Astrocyte (in vitro differentiated cells and primary cell): Measurements from ENCODE around the gene CTXN3. TPM values are rescaled to one million over a fixed set of nuclear protein-coding genes. Genes with fewer than 3 reads are reported as not detected.

Source experiments
- DNase-seq: peaks from one replicate; pipeline ENCODE4 v3.0.0-alpha.2; 2010; ENCODE audit warnings: low read depth
- FAIRE-seq: peaks from 2 replicates; lab custom pipeline; 2011; peaks lifted over from hg19 to GRCh38; lab: Jason Lieb, UNC
- H2AFZ ChIP-seq: 2 replicates; pipeline ENCODE4 v1.6.0; 2012; ENCODE audit warnings: low read depth, low read length, inconsistent platforms
- H3K27ac ChIP-seq: 2 replicates; pipeline ENCODE4 v1.5.1; 2011; ENCODE audit warnings: low read depth, low read length, inconsistent platforms
- H3K27me3 ChIP-seq: 2 replicates; pipeline ENCODE4 v1.6.0; 2011; ENCODE audit warnings: low read length, inconsistent platforms; ENCODE audit not compliant: insufficient read depth
- H3K36me3 ChIP-seq: 2 replicates; pipeline ENCODE4 v1.5.1; 2011; ENCODE audit warnings: low read length, inconsistent platforms; ENCODE audit not compliant: insufficient read depth
- H3K4me1 ChIP-seq: 2 replicates; pipeline ENCODE4 v1.5.1; 2011; ENCODE audit warnings: low read length, inconsistent platforms; ENCODE audit not compliant: insufficient read depth
- H3K4me2 ChIP-seq: 2 replicates; pipeline ENCODE4 v1.6.0; 2012; ENCODE audit warnings: low read length, inconsistent platforms
- H3K4me3 ChIP-seq: 2 replicates; pipeline ENCODE4 v1.5.1; 2011; ENCODE audit warnings: low read depth, mild to moderate bottlenecking, low read length, inconsistent platforms; ENCODE audit not compliant: insufficient read depth
- H3K79me2 ChIP-seq: 2 replicates; pipeline ENCODE4 v1.6.0; 2012; ENCODE audit warnings: mild to moderate bottlenecking, low read length, inconsistent platforms; ENCODE audit not compliant: insufficient read depth
- H3K9ac ChIP-seq: 2 replicates; pipeline ENCODE4 v1.6.0; 2012; ENCODE audit warnings: mild to moderate bottlenecking, low read length, inconsistent platforms
- H3K9me3 ChIP-seq: 2 replicates; pipeline ENCODE4 v1.5.1; 2012; ENCODE audit warnings: low read depth, mild to moderate bottlenecking, low read length, inconsistent platforms; ENCODE audit not compliant: insufficient read depth
- H4K20me1 ChIP-seq: 2 replicates; pipeline ENCODE4 v1.6.0; 2012; ENCODE audit warnings: low read length, inconsistent platforms; ENCODE audit not compliant: insufficient read depth
- H3K27ac Mint-ChIP-seq: one replicate; pipeline ENCODE4 v1.8.0; 2021; ENCODE audit warnings: mild to moderate bottlenecking, mixed read lengths; ENCODE audit not compliant: unreplicated experiment
- H3K27me3 Mint-ChIP-seq: one replicate; pipeline ENCODE4 v1.8.0; 2021; ENCODE audit warnings: low read depth, mixed read lengths; ENCODE audit not compliant: unreplicated experiment
- H3K36me3 Mint-ChIP-seq: one replicate; pipeline ENCODE4 v1.8.0; 2021; ENCODE audit warnings: low read depth, mixed read lengths; ENCODE audit not compliant: unreplicated experiment
- H3K4me1 Mint-ChIP-seq: one replicate; pipeline ENCODE4 v1.8.0; 2021; ENCODE audit warnings: low read depth, mixed read lengths; ENCODE audit not compliant: unreplicated experiment
- H3K4me3 Mint-ChIP-seq: one replicate; pipeline ENCODE4 v1.8.0; 2021; ENCODE audit warnings: mild to moderate bottlenecking, moderate library complexity, mixed read lengths; ENCODE audit not compliant: unreplicated experiment
- H3K9me3 Mint-ChIP-seq: one replicate; pipeline ENCODE4 v1.8.0; 2021; ENCODE audit warnings: mild to moderate bottlenecking, mixed read lengths; ENCODE audit not compliant: unreplicated experiment
- CTCF ChIP-seq: IDR thresholded peaks from 2 replicates; pipeline ENCODE4 v1.5.1; 2011; ENCODE audit warnings: low read depth, mild to moderate bottlenecking, inconsistent platforms, low read length, moderate library complexity; ENCODE audit not compliant: insufficient read depth
- EZH2 ChIP-seq: IDR thresholded peaks from 2 replicates; pipeline ENCODE4 v1.6.1; 2012; ENCODE audit warnings: mild to moderate bottlenecking, low read length, inconsistent platforms; ENCODE audit not compliant: insufficient read depth
- total RNA-seq: library from RNA; stranded (reverse); gene quantifications from 2 replicates; pipeline ENCODE4 v1.2.1, GENCODE V29; 2021

CTXN3 gene
- total RNA-seq, 1 donor from 2014 or later, result not detected

DNA sequence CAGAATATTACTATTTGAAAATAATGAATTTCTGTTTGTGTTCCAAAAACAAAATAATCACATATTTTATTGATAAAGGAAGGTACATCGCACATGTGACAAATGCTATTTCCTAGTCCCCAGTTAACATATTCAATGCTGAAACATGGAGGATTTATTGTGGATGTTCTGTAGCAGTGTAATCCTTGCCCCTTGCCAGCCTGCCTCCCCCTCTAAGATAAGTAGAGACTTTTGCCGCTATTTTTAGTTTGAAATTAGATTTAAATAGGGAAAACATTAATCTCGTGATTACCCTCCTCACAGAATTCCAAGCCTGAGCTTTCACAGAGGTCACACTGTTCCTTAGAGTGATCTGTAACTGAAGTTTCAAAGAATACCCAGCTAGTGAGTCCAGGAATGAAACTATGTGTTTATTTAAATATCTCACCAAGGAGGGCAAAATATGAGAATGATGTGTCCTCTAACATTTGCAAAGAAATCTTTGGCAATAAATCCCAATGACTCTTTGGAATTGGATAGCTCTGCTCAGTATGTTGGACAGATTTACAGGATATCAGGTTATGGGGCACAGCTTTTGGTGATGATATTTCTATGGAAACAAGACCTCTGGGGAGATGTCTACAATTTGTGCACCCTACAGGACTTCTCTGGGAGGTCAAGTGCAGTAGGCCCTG is 17.3 kb downstream of the CTXN3 start:
- no peak for FAIRE-seq

DNA sequence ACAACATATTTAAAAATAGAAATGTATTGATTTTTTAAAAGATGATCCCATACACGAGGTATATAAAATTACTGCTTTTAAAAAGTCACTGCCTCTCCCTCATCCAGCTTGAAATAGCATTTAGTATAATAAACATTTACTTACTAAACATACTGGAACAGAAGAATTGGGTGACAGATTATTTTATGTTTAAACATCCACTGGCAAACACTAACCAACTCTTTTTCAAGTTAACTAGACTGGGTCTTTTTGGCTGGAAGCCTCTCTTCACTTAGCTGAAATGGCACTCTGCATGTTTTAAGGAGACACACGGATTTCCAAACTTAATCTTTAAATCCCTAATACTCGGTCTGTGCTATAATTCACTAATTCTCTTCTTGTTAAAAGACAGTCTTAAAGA is 19.0 kb downstream of the CTXN3 start:
- H3K4me3 Mint-ChIP-seq, result no peak overlapping the region
- H3K27ac Mint-ChIP-seq, result no peak overlapping the region
- no peak overlapping the region for H3K4me3 ChIP-seq
- H3K9me3 ChIP-seq, result no peaks in the 10 kb centered on the region
- DNase-seq, result no peak
- H2AFZ ChIP-seq, result no peak overlapping the region
- H3K27me3 ChIP-seq, result no peaks in the 10 kb centered on the region
- H3K36me3 ChIP-seq, result no peaks in the 10 kb centered on the region
- H3K4me1 Mint-ChIP-seq, result no peaks in the 10 kb centered on the region
- H3K27me3 Mint-ChIP-seq, result no peaks in the 10 kb centered on the region
- no peaks in the 10 kb centered on the region for H3K36me3 Mint-ChIP-seq
- H3K79me2 ChIP-seq, result no peaks in the 10 kb centered on the region
- no peak for FAIRE-seq
- no peaks in the 10 kb centered on the region for H3K9me3 Mint-ChIP-seq
- no peaks in the 10 kb centered on the region for H4K20me1 ChIP-seq
- TF ChIP-seq CTCF, result no peak
- TF ChIP-seq EZH2, result no peak
- H3K9ac ChIP-seq, result no peak overlapping the region
- H3K4me1 ChIP-seq, result no peaks in the 10 kb centered on the region
- H3K4me2 ChIP-seq, result no peak overlapping the region
- H3K27ac ChIP-seq, result no peak overlapping the region

More for the DNA sequence above, 17.3 kb downstream of the CTXN3 start:
- Histone ChIP-seq H3K27ac (no peak overlapping the region), H3K36me3 (no peaks in the 10 kb centered on the region), H3K9me3 (no peaks in the 10 kb centered on the region), H3K4me3 (no peak overlapping the region), H3K9ac (no peak overlapping the region), H3K4me2 (no peak overlapping the region), H3K79me2 (no peaks in the 10 kb centered on the region), H3K4me1 (no peaks in the 10 kb centered on the region), H4K20me1 (no peaks in the 10 kb centered on the region), H3K27me3 (no peaks in the 10 kb centered on the region), H2AFZ (no peak overlapping the region)
- no peak for DNase-seq
- Mint-ChIP-seq H3K36me3 (no peaks in the 10 kb centered on the region), H3K27ac (no peak overlapping the region), H3K4me3 (no peak overlapping the region), H3K27me3 (no peaks in the 10 kb centered on the region), H3K4me1 (no peaks in the 10 kb centered on the region), H3K9me3 (no peaks in the 10 kb centered on the region)
- TF ChIP-seq CTCF (no peak), EZH2 (no peak)

- no peak overlapping the region for H3K27ac ChIP-seq
- Mint-ChIP-seq H3K27ac (no peak overlapping the region), H3K27me3 (no peaks in the 10 kb centered on the region), H3K9me3 (peaks cover 7% of the 10 kb centered on the region), H3K4me1 (peaks cover 3% of the 10 kb centered on the region), H3K36me3 (no peaks in the 10 kb centered on the region), H3K4me3 (no peak overlapping the region)
- FAIRE-seq (no peak), DNase-seq (no peak)
- H4K20me1 ChIP-seq, result no peaks in the 10 kb centered on the region
- no peaks in the 10 kb centered on the region for H3K36me3 ChIP-seq
- no peak for TF ChIP-seq CTCF
- no peak overlapping the region for H3K9ac ChIP-seq
- H3K4me1 ChIP-seq, result no peaks in the 10 kb centered on the region
- no peak overlapping the region for H2AFZ ChIP-seq
- H3K79me2 ChIP-seq, result no peaks in the 10 kb centered on the region
- no peak overlapping the region for H3K4me3 ChIP-seq
- no peaks in the 10 kb centered on the region for H3K9me3 ChIP-seq
- no peaks in the 10 kb centered on the region for H3K27me3 ChIP-seq
- no peak overlapping the region for H3K4me2 ChIP-seq
Measured at GRCh38 chr5:127671218-127671617, 22.3 kb downstream of the CTXN3 start.
